K562 (cell line): ENCODE results near the gene SLC3A2. TPM values are rescaled to one million over a fixed set of nuclear protein-coding genes. Genes with fewer than 3 reads are reported as not detected.

Experiments
- CBX1 ChIP-seq: sonication (generic); IDR thresholded peaks from 2 replicates; pipeline ENCODE4 v1.6.1; 2016; ENCODE audit warnings: antibody characterized with exemption, low read depth, mild to moderate bottlenecking
- CBX3 ChIP-seq, 2 experiments: IDR thresholded peaks; 1 replicate in 1 of 2; 2 replicates in 1 of 2; pipeline ENCODE4 v1.6.1; 2012; ENCODE audit warnings: inconsistent platforms in 2 of 2, low read length in 2 of 2, borderline replicate concordance in 1 of 2, control low read depth in 1 of 2
- CCNT2 ChIP-seq: IDR thresholded peaks from 2 replicates; pipeline ENCODE4 v1.6.1; 2011; ENCODE audit warnings: borderline replicate concordance, low read depth, mild to moderate bottlenecking, moderate library complexity, mixed read lengths, low read length; ENCODE audit not compliant: insufficient read length; ENCODE audit errors: extremely low read depth
- CUX1 ChIP-seq: fragments of 200-800 bp; sonication (Bioruptor generic); IDR thresholded peaks from 2 replicates; pipeline ENCODE4 v1.6.1; 2016; ENCODE audit warnings: missing genetic modification characterization, missing compliant biosample characterization
- ELF2 ChIP-seq: fragments of 250-450 bp; sonication (Bioruptor Pico); IDR thresholded peaks from 2 replicates; pipeline ENCODE4 v1.5.0; 2021; ENCODE audit warnings: mild to moderate bottlenecking
- ILF3 ChIP-seq: fragments of 450-650 bp; IDR thresholded peaks from 2 replicates; pipeline ENCODE4 v1.6.1; 2018; ENCODE audit warnings: antibody characterized with exemption, mild to moderate bottlenecking, moderate library complexity, borderline replicate concordance
- KDM5B ChIP-seq: fragments of 200-600 bp; sonication (generic); IDR thresholded peaks from 2 replicates; pipeline ENCODE4 v1.6.1; 2012; ENCODE audit warnings: low read depth, mild to moderate bottlenecking, moderate library complexity, low read length, control low read depth, inconsistent platforms; ENCODE audit not compliant: insufficient replicate concordance
- NCOA2 ChIP-seq, 2 experiments: fragments of 450-650 bp; IDR thresholded peaks; 2 replicates each; pipeline ENCODE4 v1.6.1; 2018; ENCODE audit warnings: mild to moderate bottlenecking in 2 of 2, moderate library complexity in 1 of 2; ENCODE audit not compliant: partially characterized antibody in 2 of 2
- NFXL1 ChIP-seq: fragments of 450-650 bp; formaldehyde crosslinking; IDR thresholded peaks from 2 replicates; pipeline ENCODE4 v1.4.0; 2021; ENCODE audit warnings: mild to moderate bottlenecking
- POLR2B ChIP-seq: fragments of 450-650 bp; IDR thresholded peaks from 2 replicates; pipeline ENCODE4 v1.6.1; 2018; ENCODE audit warnings: low read depth; ENCODE audit not compliant: partially characterized antibody
- POLR3A ChIP-seq: IDR thresholded peaks from 2 replicates; pipeline ENCODE4 v1.6.1; 2011; ENCODE audit warnings: borderline replicate concordance, mild to moderate bottlenecking, moderate library complexity; ENCODE audit not compliant: insufficient read length, insufficient read depth; ENCODE audit errors: extremely low read depth
- RBM39 ChIP-seq: fragments of 200-400 bp; formaldehyde crosslinking; optimal IDR thresholded peaks from 2 replicates; pipeline ENCODE3; 2018; ENCODE audit warnings: low read depth, low read length
- RFX5 ChIP-seq: IDR thresholded peaks from 2 replicates; pipeline ENCODE4 v1.6.1; 2011; ENCODE audit warnings: low read depth, mild to moderate bottlenecking, improper control_type of control experiment, low read length
- TCFL5 ChIP-seq: fragments of 250-450 bp; sonication (Bioruptor Pico); conservative IDR thresholded peaks from 2 replicates; pipeline ENCODE4 v1.6.1; 2021; ENCODE audit warnings: mild to moderate bottlenecking, moderate library complexity, matching md5 sums
- ZNF134 ChIP-seq: fragments of 250-450 bp; sonication (Bioruptor Pico); conservative IDR thresholded peaks from 2 replicates; pipeline ENCODE4 v1.4.0; 2020
- ZNF253 ChIP-seq: fragments of 250-450 bp; sonication (Bioruptor Pico); conservative IDR thresholded peaks from 2 replicates; pipeline ENCODE4 v1.6.1; 2021; ENCODE audit warnings: mild to moderate bottlenecking
- ZNF277 ChIP-seq: fragments of 250-450 bp; sonication (Bioruptor Pico); IDR thresholded peaks from 2 replicates; pipeline ENCODE4 v1.8.0; 2022; ENCODE audit warnings: inconsistent platforms, mild to moderate bottlenecking, moderate library complexity, borderline replicate concordance
- ZNF384 ChIP-seq: IDR thresholded peaks from 2 replicates; pipeline ENCODE4 v1.6.1; 2012; ENCODE audit warnings: low read depth, low read length, improper control_type of control experiment
- ZNF717 ChIP-seq: fragments of 250-450 bp; sonication (Bioruptor Pico); IDR thresholded peaks from 2 replicates; pipeline ENCODE4 v1.5.0; 2021
- polyA plus RNA-seq, 8 experiments: library from polyadenylated mRNA; depleted of rRNA in 4 of 8; stranded (reverse) in 5 of 8; unstranded in 3 of 8; fragments of >200 nt; fragmentation: Nextera tagmentation in 2 of 8; fragmentation: Illumina TruSeq in 1 of 8; extraction: Ambion mirVana in 2 of 8; extraction: Trizol in 1 of 8; gene quantifications; 2 replicates each; pipeline versions ENCODE4 v1.2.1 to v1.2.3, GENCODE V29; 2011 to 2014; ENCODE audit warnings: inconsistent platforms in 1 of 8, missing spikeins in 1 of 8
- total RNA-seq, 7 experiments: library from RNA; depleted of rRNA in 6 of 7; stranded (reverse); fragments of >200 nt in 6 of 7; fragmentation: Illumina TruSeq in 2 of 7; extraction: Trizol in 2 of 7; gene quantifications; 2 replicates each; pipeline versions ENCODE4 v1.2.1 to v1.2.3, GENCODE V29; 2011 to 2021; ENCODE audit warnings: low replicate concordance in 1 of 7
- TF ChIP-seq, protein P1 (sequence below): sonication (generic); formaldehyde crosslinking; IDR thresholded peaks from 2 replicates; pipeline ENCODE4 v1.8.0; 2022; ENCODE audit warnings: mild to moderate bottlenecking, missing genetic modification reagents

SLC3A2 gene
- total and polyA plus RNA-seq, 9 of the 15 experiments (the other 6 are each of a cell fraction or from before 2014, with no cell fraction given): 20.0 to 296 (median 214) TPM

GRCh38 chr11:62850911-62851806, 29.5 kb upstream of the SLC3A2 start (continued):
- TF ChIP-seq, protein P1, sequence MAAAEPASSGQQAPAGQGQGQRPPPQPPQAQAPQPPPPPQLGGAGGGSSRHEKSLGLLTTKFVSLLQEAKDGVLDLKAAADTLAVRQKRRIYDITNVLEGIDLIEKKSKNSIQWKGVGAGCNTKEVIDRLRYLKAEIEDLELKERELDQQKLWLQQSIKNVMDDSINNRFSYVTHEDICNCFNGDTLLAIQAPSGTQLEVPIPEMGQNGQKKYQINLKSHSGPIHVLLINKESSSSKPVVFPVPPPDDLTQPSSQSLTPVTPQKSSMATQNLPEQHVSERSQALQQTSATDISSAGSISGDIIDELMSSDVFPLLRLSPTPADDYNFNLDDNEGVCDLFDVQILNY: no peak; the same call in 1 of the 2 replicates
- TF ChIP-seq ZNF134 (CRISPR knock-in tag) (no peak), ZNF253 (CRISPR knock-in tag) (peak; percentile 84), ZNF384 (peak; percentile 69; the same call in 1 of the 2 replicates), CBX3 (IDR thresholded peaks at IDR 0.05; ENCODE audit: borderline replicate concordance in 1 of 2, low read length in 2 of 2) (0 out of 3 replicates have a peak, but pooled peaks of 1 of the 2 experiments have one; percentile 11), TCFL5 (CRISPR knock-in tag) (no peak), RBM39 (peak; percentile 45), CUX1 (CRISPR knock-in tag) (no peak), ILF3 (peak; percentile 62), ZNF717 (CRISPR knock-in tag) (no peak), NFXL1 (CRISPR knock-in tag) (0 out of 2 replicates have a peak, but pooled peaks have one; percentile 24), POLR3A (no peak), KDM5B (peak; percentile 71), POLR2B (peak; percentile 98), ZNF277 (CRISPR knock-in tag) (no peak), CCNT2 (peak; percentile 21), NCOA2 (IDR thresholded peaks at IDR 0.05; ENCODE audit: partially characterized antibody in 2 of 2) (no peak), ELF2 (CRISPR knock-in tag) (0 out of 2 replicates have a peak, but pooled peaks have one; percentile 20), RFX5 (peak; percentile 45; the same call in 1 of the 2 replicates), CBX1 (peak; percentile 80; the same call in 1 of the 2 replicates)
